ENCODE results near the gene LRP6. TPM values are rescaled to one million over a fixed set of nuclear protein-coding genes. Genes with fewer than 3 reads are reported as not detected.

The LRP6 gene
- total RNA-seq, 1 experiment from 2014 or later = 22.0 TPM

DNA sequence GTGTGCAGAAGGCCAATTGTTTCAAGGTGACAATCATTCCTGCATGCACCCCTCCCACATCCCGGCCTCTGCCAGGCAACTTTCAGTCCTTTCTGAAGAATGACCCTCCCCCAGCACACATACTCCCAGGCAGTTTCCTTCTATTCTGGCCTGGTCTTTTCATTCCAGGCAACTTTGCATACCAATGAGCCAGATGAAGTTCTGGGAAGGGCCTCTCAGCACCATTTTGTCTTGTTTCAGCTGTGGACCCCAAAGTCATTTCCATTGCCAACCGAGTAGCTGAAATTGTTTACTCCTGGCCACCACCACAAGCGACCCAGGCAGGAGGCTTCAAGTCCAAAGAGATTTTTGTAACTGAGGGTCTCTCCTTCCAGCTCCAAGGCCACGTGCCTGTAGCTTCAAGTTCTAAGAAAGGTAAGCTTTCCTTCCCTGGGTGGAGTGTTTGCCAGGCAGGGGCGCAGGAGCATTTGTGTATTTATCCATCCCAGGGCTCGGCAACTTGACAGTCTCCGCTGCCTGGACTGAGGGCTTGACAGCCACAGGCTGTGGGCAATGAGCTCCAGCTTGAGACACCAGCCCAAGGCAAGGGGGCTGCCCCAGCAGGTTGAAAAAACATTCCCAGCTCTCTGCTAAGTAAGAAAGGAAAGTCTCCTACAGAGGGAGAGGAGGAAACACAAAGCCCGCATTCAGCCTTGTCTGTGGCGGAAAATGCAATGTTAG lies 179.7 kb downstream of the LRP6 start:
- no peak overlapping the region for H3K27ac ChIP-seq (ENCODE audit: low read length)
- H3K4me3 ChIP-seq (ENCODE audit: low read depth in 2 of 2, low read length in 2 of 2) = no peak overlapping the region
- BruUV-seq (replicated peaks) = no TSS peak
- no peaks in the 10 kb centered on the region for H3K4me1 ChIP-seq (ENCODE audit: control insufficient read depth, insufficient read depth, low read length)
- in situ Hi-C loops (cut with HindIII; ENCODE audit: low pct_unique_long_range_greater_than_20kb, low sequenced_read_pairs) (no loop called here), intact Hi-C loops (cut with micrococcal nuclease; ENCODE audit: unreplicated experiment) (no loop called here)
- no peak for ATAC-seq
- no peaks in the 10 kb centered on the region for H3K36me3 ChIP-seq (ENCODE audit: control insufficient read depth, insufficient read depth, low read length)
- TF ChIP-seq POLR2AphosphoS5 (IDR thresholded peaks at IDR 0.05; ENCODE audit: low read depth, low read length) (no peak), SIN3A (IDR thresholded peaks at IDR 0.05; ENCODE audit: borderline replicate concordance, insufficient read depth, low read depth, low read length) (no peak)
- TF ChIP-seq, protein P1, sequence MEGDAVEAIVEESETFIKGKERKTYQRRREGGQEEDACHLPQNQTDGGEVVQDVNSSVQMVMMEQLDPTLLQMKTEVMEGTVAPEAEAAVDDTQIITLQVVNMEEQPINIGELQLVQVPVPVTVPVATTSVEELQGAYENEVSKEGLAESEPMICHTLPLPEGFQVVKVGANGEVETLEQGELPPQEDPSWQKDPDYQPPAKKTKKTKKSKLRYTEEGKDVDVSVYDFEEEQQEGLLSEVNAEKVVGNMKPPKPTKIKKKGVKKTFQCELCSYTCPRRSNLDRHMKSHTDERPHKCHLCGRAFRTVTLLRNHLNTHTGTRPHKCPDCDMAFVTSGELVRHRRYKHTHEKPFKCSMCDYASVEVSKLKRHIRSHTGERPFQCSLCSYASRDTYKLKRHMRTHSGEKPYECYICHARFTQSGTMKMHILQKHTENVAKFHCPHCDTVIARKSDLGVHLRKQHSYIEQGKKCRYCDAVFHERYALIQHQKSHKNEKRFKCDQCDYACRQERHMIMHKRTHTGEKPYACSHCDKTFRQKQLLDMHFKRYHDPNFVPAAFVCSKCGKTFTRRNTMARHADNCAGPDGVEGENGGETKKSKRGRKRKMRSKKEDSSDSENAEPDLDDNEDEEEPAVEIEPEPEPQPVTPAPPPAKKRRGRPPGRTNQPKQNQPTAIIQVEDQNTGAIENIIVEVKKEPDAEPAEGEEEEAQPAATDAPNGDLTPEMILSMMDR (IDR thresholded peaks at IDR 0.05) = no peak
- no peaks in the 10 kb centered on the region for H3K9me3 ChIP-seq (ENCODE audit: control insufficient read depth, insufficient read depth, low read depth, low read length)
- POLR2A ChIA-PET = no interaction called here
- no peak for DNase-seq (ENCODE audit: low read depth, low spot score)
- no peaks in the 10 kb centered on the region for H3K27me3 ChIP-seq (ENCODE audit: control insufficient read depth, insufficient read depth, low read length)
- CTCF ChIA-PET = no interaction called here

DNA sequence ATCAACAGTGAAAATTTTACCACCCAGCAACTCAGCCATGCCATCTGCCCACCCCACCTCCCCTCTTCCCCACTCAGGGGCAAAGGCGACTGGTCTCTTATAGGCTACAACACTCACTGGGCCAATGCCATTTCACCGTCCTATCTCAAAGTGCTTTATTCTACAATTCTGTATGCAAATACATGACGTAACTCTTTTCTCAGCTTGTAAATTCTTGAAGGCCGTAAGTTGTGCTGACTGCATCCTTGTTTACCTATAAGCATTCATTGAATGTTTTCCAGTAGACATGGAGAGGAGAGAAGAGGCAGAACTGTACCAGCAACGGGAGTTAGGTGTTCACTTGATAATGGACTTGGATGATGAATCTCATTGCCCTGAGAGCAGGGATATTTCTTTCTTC lies 180.5 kb downstream of the LRP6 start:
- TF ChIP-seq TCF7L2 (IDR thresholded peaks at IDR 0.05; ENCODE audit: low read depth, low read length) = no peak
- TF ChIP-seq, protein P1 (IDR thresholded peaks at IDR 0.05) = no peak
- no peak for TF ChIP-seq SIN3A (IDR thresholded peaks at IDR 0.05; ENCODE audit: borderline replicate concordance, insufficient read depth, low read depth, low read length)
- TF ChIP-seq, protein P2, sequence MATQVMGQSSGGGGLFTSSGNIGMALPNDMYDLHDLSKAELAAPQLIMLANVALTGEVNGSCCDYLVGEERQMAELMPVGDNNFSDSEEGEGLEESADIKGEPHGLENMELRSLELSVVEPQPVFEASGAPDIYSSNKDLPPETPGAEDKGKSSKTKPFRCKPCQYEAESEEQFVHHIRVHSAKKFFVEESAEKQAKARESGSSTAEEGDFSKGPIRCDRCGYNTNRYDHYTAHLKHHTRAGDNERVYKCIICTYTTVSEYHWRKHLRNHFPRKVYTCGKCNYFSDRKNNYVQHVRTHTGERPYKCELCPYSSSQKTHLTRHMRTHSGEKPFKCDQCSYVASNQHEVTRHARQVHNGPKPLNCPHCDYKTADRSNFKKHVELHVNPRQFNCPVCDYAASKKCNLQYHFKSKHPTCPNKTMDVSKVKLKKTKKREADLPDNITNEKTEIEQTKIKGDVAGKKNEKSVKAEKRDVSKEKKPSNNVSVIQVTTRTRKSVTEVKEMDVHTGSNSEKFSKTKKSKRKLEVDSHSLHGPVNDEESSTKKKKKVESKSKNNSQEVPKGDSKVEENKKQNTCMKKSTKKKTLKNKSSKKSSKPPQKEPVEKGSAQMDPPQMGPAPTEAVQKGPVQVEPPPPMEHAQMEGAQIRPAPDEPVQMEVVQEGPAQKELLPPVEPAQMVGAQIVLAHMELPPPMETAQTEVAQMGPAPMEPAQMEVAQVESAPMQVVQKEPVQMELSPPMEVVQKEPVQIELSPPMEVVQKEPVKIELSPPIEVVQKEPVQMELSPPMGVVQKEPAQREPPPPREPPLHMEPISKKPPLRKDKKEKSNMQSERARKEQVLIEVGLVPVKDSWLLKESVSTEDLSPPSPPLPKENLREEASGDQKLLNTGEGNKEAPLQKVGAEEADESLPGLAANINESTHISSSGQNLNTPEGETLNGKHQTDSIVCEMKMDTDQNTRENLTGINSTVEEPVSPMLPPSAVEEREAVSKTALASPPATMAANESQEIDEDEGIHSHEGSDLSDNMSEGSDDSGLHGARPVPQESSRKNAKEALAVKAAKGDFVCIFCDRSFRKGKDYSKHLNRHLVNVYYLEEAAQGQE (IDR thresholded peaks at IDR 0.05; ENCODE audit: insufficient read depth in 1 of 2, low read depth in 2 of 2, low read length in 1 of 2) = no peak
- TF ChIP-seq POLR2AphosphoS5 (IDR thresholded peaks at IDR 0.05; ENCODE audit: low read depth, low read length) = no peak
- no peaks in the 10 kb centered on the region for H3K27me3 ChIP-seq (ENCODE audit: control insufficient read depth, insufficient read depth, low read length)
- no peaks in the 10 kb centered on the region for H3K4me1 ChIP-seq (ENCODE audit: control insufficient read depth, insufficient read depth, low read length)
- H3K36me3 ChIP-seq (ENCODE audit: control insufficient read depth, insufficient read depth, low read length) = no peaks in the 10 kb centered on the region
- H3K27ac ChIP-seq (ENCODE audit: low read length) = no peak overlapping the region
- intact Hi-C loops (cut with micrococcal nuclease; ENCODE audit: unreplicated experiment) (no loop called here), in situ Hi-C loops (cut with HindIII; ENCODE audit: low pct_unique_long_range_greater_than_20kb, low sequenced_read_pairs) (no loop called here)
- BruUV-seq (replicated peaks) = no TSS peak
- no peak overlapping the region for H3K4me3 ChIP-seq (ENCODE audit: low read depth in 2 of 2, low read length in 2 of 2)
- ChIA-PET POLR2A (no interaction called here), CTCF (no interaction called here)
- H3K9me3 ChIP-seq (ENCODE audit: control insufficient read depth, insufficient read depth, low read depth, low read length) = no peaks in the 10 kb centered on the region
- DNase-seq (ENCODE audit: low read depth, low spot score) = no peak
- ATAC-seq = no peak

Data from Panc1 (cell line).